ENCODE data around the gene GULP1. TPM values are rescaled to one million over a fixed set of nuclear protein-coding genes. Genes with fewer than 3 reads are reported as not detected.

Gene GULP1
- total and polyA plus RNA-seq, 2 of the 4 experiments (the other 2 are of a cell fraction), result 24.4 to 40.1 TPM

GRCh38 chr2:188623995-188624643, 332.4 kb downstream of the GULP1 start:
- no peak overlapping the region for H3K27ac ChIP-seq (ENCODE audit: insufficient read depth, low read length)
- no peaks in the 10 kb centered on the region; the same call in 1 of the 2 replicates for H3K9me1 ChIP-seq (ENCODE audit: insufficient read depth, low read length)
- peak overlapping the region; percentile 12; the same call in 1 of the 2 replicates for H3K4me2 ChIP-seq (ENCODE audit: low read depth, low read length)
- intact Hi-C loops (cut with micrococcal nuclease) (no loop called here), dilution Hi-C loops (cut with HindIII; ENCODE audit: low sequenced_read_pairs, unreplicated experiment) (no loop called here), in situ Hi-C loops (cut with MboI; ENCODE audit: low sequenced_read_pairs) (no loop called here)
- no CpG with 5 or more reads among the region's 4 CpGs for whole genome bisulfite sequencing, 2 experiments (ENCODE audit: extremely low coverage in 2 of 2, insufficient read length in 1 of 2)
- no peaks in the 10 kb centered on the region for H3K27me3 ChIP-seq (ENCODE audit: control insufficient read depth, insufficient read depth, low read length)
- no peak overlapping the region for H3K14ac ChIP-seq (replicated peaks; ENCODE audit: low read depth, low read length)
- DNase-seq, result peak; percentile 80
- no peak overlapping the region for H4K91ac ChIP-seq (ENCODE audit: insufficient read depth, low read depth, low read length)
- no peaks in the 10 kb centered on the region for H3K9me3 ChIP-seq (ENCODE audit: control insufficient read depth, insufficient read depth, low read length)
- no peak overlapping the region for H4K8ac ChIP-seq (ENCODE audit: low read depth in 2 of 2, low read length in 2 of 2)
- no peak overlapping the region for H3K4me3 ChIP-seq (ENCODE audit: insufficient read depth, low read depth, low read length)
- no peak overlapping the region for H2AK9ac ChIP-seq (replicated peaks; ENCODE audit: low read depth, low read length, poor library complexity)
- POLR2A ChIA-PET (ENCODE audit: unreplicated experiment), result no interaction called here
- H4K5ac ChIP-seq (ENCODE audit: low read depth, low read length), result no peak overlapping the region
- no peak overlapping the region for H3K9ac ChIP-seq (ENCODE audit: low read depth, low read length)
- ATAC-seq (ENCODE audit: low read depth), result peak; percentile 88
- no peak overlapping the region; the same call in 1 of the 2 replicates for H3K23ac ChIP-seq (ENCODE audit: low read depth, low read length)
- no peaks in the 10 kb centered on the region for H3K36me3 ChIP-seq (ENCODE audit: control insufficient read depth, insufficient read depth, low read length)
- H4K20me1 ChIP-seq (ENCODE audit: insufficient read depth, low read length), result no peaks in the 10 kb centered on the region
- no peak overlapping the region for H3K4ac ChIP-seq (ENCODE audit: low read depth, low read length)
- peak overlapping the region; percentile 49 for H2BK5ac ChIP-seq (ENCODE audit: low read depth, low read length, poor library complexity, severe bottlenecking)
- H3K4me1 ChIP-seq (ENCODE audit: control insufficient read depth, insufficient read depth, low read length), result no peaks in the 10 kb centered on the region
- no peak overlapping the region for H2BK120ac ChIP-seq (ENCODE audit: low read depth, low read length)
- CTCF ChIA-PET, result no interaction called here
- no peaks in the 10 kb centered on the region for H3K79me1 ChIP-seq (ENCODE audit: low read depth in 1 of 2, low read length in 2 of 2)
- no peak for TF ChIP-seq RCOR1 (IDR thresholded peaks at IDR 0.05; ENCODE audit: insufficient replicate concordance, low read length)
- no peak for TF ChIP-seq BHLHE40 (IDR thresholded peaks at IDR 0.05; ENCODE audit: low read depth, low read length)
- TF ChIP-seq ELK1 (IDR thresholded peaks at IDR 0.05; ENCODE audit: borderline replicate concordance, low read depth, low read length), result no peak
- no peak for TF ChIP-seq RAD21 (IDR thresholded peaks at IDR 0.05; ENCODE audit: low read length)
- no peak for TF ChIP-seq CHD1 (IDR thresholded peaks at IDR 0.05; ENCODE audit: low read depth, low read length)
- TF ChIP-seq SMC3 (IDR thresholded peaks at IDR 0.05; ENCODE audit: low read depth, low read length), result no peak
- no peak for TF ChIP-seq MAFK (IDR thresholded peaks at IDR 0.05; ENCODE audit: low read depth, low read length)
- TF ChIP-seq CEBPB (IDR thresholded peaks at IDR 0.05; ENCODE audit: low read depth, low read length), result no peak
- TF ChIP-seq USF2 (IDR thresholded peaks at IDR 0.05; ENCODE audit: low read depth, low read length), result no peak
- TF ChIP-seq RFX5 (IDR thresholded peaks at IDR 0.05; ENCODE audit: low read depth, low read length), result no peak
- TF ChIP-seq CTCF (conservative IDR thresholded peaks at IDR 0.05; ENCODE audit: low read depth, low read length), result no peak
- no peak for TF ChIP-seq MXI1 (IDR thresholded peaks at IDR 0.05; ENCODE audit: borderline replicate concordance, low read depth, low read length)
- TF ChIP-seq NFE2L2 (IDR thresholded peaks at IDR 0.05; ENCODE audit: low read depth, low read length), result no peak
- TF ChIP-seq POLR2A (IDR thresholded peaks at IDR 0.05; ENCODE audit: low read depth, low read length), result no peak
- TF ChIP-seq FOS (IDR thresholded peaks at IDR 0.05; ENCODE audit: low read depth, low read length), result no peak
- TF ChIP-seq MAZ (IDR thresholded peaks at IDR 0.05; ENCODE audit: borderline replicate concordance, low read depth, low read length), result no peak
- BruUV-seq (replicated peaks), result no TSS peak
- peak overlapping the region; percentile 42; the same call in 1 of the 2 replicates for H3K18ac ChIP-seq (ENCODE audit: low read depth, low read length)
- H2BK15ac ChIP-seq (ENCODE audit: low read depth, low read length), result no peak overlapping the region
- no peak overlapping the region for H2AK5ac ChIP-seq (ENCODE audit: low read depth, low read length)
- no peak overlapping the region for H2AFZ ChIP-seq (replicated peaks; ENCODE audit: low read length, poor library complexity)
- no peak overlapping the region for H3K56ac ChIP-seq (ENCODE audit: extremely low read depth, insufficient read depth, low read length)
- no peak overlapping the region for H2BK20ac ChIP-seq (ENCODE audit: low read depth, low read length)
